Tibial artery (tissue), 4 donors: ENCODE measurements around the gene UPK3B.
"Not testable (repeated sequence)": the region's sequence is repeated elsewhere in the genome, so short reads cannot be mapped to it uniquely, and the experiment has no call there.

Source experiments
- DNase-seq, 2 donors: peaks; one replicate each; pipeline ENCODE4 v3.0.0-alpha.2; 2019
- H3K27ac ChIP-seq, 2 donors: fragments of 200-600 bp; sonication (generic) in 1 of 2; 1 replicate in 1 of 2; 2 replicates in 1 of 2; pipeline ENCODE4 v1.5.1; 2018 to 2019; ENCODE audit warnings: mild to moderate bottlenecking in 1 of 2
- H3K27me3 ChIP-seq, 2 donors: fragments of 200-600 bp; sonication (generic) in 1 of 2; one replicate each; pipeline versions ENCODE4 v1.5.1 to v1.6.0; 2016 to 2019
- H3K36me3 ChIP-seq, 3 donors: fragments of 200-600 bp; sonication (generic) in 2 of 3; one replicate each; pipeline ENCODE4 v1.5.1; 2016 to 2019; ENCODE audit warnings: mild to moderate bottlenecking in 2 of 3
- H3K4me1 ChIP-seq, 4 donors: fragments of 200-600 bp; sonication (generic) in 2 of 4; 1 replicate in 3 of 4; 2 replicates in 1 of 4; pipeline ENCODE4 v1.5.1; 2016 to 2019
- H3K4me3 ChIP-seq, 2 donors: fragments of 200-600 bp; sonication (generic) in 1 of 2; 1 replicate in 1 of 2; 2 replicates in 1 of 2; pipeline ENCODE4 v1.5.1; 2018 to 2019; ENCODE audit warnings: mild to moderate bottlenecking in 2 of 2
- H3K9me3 ChIP-seq, 3 donors: fragments of 200-600 bp; sonication (generic) in 1 of 3; one replicate each; pipeline ENCODE4 v1.5.1; 2016 to 2019
- intact Hi-C: fragments of 100-400 bp; cut with DNase I; formaldehyde crosslinking; loops from one replicate; pipeline ENCODE4 v1.15.0; 2023; ENCODE audit warnings: low total_unique reads
- TF ChIP-seq, protein P1 (sequence below), 2 experiments: fragments of 200-600 bp in 1 of 2; fragments of 450-650 bp in 1 of 2; IDR thresholded peaks; one replicate each; pipeline ENCODE4 v1.5.1; 2017 to 2019; ENCODE audit warnings: antibody characterized with exemption in 2 of 2, mild to moderate bottlenecking in 1 of 2, moderate library complexity in 1 of 2

UPK3B gene

GRCh38 chr7:76499924-76500241 is 10.5 kb upstream of the UPK3B start:
- H3K27me3 ChIP-seq, intact Hi-C loops, H3K4me1 ChIP-seq, H3K27ac ChIP-seq, H3K9me3 ChIP-seq, H3K4me3 ChIP-seq, DNase-seq: not testable (repeated sequence)
- peaks cover under 1 to 35% (median 19%) of the 10 kb centered on the region in 3 donors for H3K36me3 ChIP-seq

GRCh38 chr7:76502224-76502623 is 8.1 kb upstream of the UPK3B start:
- intact Hi-C loops: not testable (repeated sequence)

DNA sequence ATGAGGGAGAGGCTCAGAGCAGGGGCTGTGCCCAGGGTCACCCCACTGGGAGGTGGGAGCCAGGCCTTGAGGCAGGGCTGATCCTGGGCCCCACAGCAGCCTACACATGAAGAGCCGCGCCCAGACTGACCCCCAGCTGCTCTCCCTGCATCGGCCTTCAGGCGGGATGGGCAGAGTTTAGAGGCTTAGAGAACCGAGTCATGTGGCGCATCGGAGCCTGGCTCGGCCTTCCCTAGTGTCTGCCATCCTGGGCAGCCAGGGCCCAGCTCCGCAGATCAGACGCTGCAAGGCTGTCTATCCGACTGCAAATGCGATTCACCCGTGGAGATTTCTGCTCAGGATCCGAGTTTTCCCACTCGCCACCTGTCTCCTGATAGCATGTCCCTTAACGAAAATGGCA is 7.5 kb upstream of the UPK3B start:
- intact Hi-C loops: not testable (repeated sequence)

More at GRCh38 chr7:76502224-76502623, 8.1 kb upstream of the UPK3B start:
- not testable (repeated sequence) for H3K9me3 ChIP-seq, H3K27me3 ChIP-seq, H3K4me1 ChIP-seq, DNase-seq, H3K4me3 ChIP-seq, H3K27ac ChIP-seq
- H3K36me3 ChIP-seq: peaks cover 14 to 56% (median 32%) of the 10 kb centered on the region in 3 donors

DNA sequence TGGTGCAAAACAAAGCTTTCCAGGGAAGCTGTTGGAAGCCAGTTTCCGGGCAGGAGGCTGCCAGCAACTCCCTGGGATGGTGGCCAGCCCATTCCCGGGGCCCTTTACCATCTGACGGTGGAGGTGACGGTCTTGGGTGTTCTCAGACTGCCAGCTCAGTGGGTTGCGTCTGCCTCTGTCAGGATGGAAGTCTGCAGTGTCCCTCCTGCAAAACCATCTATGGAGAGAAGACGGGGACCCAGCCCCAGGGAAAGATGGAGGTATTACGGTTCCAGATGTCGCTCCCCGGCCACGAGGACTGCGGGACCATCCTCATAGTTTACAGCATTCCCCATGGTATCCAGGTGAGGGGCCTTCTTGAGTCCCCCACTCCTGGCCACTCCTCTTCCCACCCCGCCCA is 7.1 kb upstream of the UPK3B start:
- peaks cover 14 to 56% (median 32%) of the 10 kb centered on the region in 3 donors for H3K36me3 ChIP-seq
- H3K27ac ChIP-seq, H3K9me3 ChIP-seq, intact Hi-C loops, H3K4me3 ChIP-seq, H3K27me3 ChIP-seq, H3K4me1 ChIP-seq, DNase-seq: not testable (repeated sequence)

More for the DNA sequence above, 7.5 kb upstream of the UPK3B start:
- H3K27me3 ChIP-seq, DNase-seq, H3K4me1 ChIP-seq, H3K27ac ChIP-seq, H3K9me3 ChIP-seq, H3K4me3 ChIP-seq: not testable (repeated sequence)
- peaks cover 14 to 56% (median 32%) of the 10 kb centered on the region in 3 donors for H3K36me3 ChIP-seq

DNA sequence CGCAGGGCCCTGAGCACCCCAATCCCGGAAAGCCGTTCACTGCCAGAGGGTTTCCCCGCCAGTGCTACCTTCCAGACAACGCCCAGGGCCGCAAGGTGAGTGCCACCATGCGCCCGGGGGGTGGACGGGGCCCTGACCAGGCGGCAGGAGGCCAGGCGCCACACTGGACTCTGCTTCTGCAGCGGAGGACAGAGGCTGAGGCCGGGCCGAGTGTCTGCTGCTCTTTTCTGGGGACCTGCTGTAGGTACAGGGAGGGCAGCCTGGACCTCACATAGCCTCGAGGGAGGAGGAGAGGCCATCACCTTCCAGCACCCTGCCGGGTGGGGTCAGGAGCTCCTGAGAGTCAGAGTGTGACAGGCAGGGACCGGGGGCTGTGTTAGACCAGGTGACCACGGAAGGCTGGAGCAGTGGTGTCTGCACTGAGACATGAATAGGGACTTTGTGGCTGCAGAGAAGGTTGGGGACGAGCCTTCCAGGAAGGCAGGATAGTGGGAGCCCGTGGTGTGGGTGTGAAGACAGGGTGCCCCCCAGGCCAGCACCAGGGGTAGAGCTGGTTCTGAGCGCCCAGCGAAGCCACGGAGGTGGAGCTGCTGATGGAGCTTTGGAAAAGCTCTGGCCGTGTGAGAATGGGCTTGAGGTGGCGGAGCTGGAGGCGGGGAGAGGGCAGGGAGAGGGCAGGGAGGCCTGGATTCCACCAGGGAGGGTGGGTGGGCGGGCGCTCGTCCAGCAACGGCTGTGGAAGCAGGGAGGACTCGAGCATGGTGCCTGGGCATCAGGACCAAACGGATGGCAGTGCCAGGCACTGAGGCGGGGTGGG is 5.8 kb upstream of the UPK3B start:
- H3K27me3 ChIP-seq, H3K4me1 ChIP-seq, H3K4me3 ChIP-seq, H3K27ac ChIP-seq, H3K9me3 ChIP-seq, intact Hi-C loops: not testable (repeated sequence)
- peak in 1 of 2 donors; percentile 48 for DNase-seq
- H3K36me3 ChIP-seq: peaks cover 14 to 56% (median 32%) of the 10 kb centered on the region in 3 donors

GRCh38 chr7:76505168-76506080 is 4.9 kb upstream of the UPK3B start:
- Histone ChIP-seq H3K4me1 (peaks cover 0 to 6% (median 0%) of the 10 kb centered on the region in 4 donors), H3K9me3 (no peaks in the 10 kb centered on the region), H3K27ac (no peak overlapping the region), H3K4me3 (no peak overlapping the region), H3K36me3 (peaks cover 14 to 56% (median 32%) of the 10 kb centered on the region in 3 donors), H3K27me3 (no peaks in the 10 kb centered on the region)
- intact Hi-C loops: no loop called here
- peak in 1 of 2 donors; percentile 59 for DNase-seq
- TF ChIP-seq, protein P1, sequence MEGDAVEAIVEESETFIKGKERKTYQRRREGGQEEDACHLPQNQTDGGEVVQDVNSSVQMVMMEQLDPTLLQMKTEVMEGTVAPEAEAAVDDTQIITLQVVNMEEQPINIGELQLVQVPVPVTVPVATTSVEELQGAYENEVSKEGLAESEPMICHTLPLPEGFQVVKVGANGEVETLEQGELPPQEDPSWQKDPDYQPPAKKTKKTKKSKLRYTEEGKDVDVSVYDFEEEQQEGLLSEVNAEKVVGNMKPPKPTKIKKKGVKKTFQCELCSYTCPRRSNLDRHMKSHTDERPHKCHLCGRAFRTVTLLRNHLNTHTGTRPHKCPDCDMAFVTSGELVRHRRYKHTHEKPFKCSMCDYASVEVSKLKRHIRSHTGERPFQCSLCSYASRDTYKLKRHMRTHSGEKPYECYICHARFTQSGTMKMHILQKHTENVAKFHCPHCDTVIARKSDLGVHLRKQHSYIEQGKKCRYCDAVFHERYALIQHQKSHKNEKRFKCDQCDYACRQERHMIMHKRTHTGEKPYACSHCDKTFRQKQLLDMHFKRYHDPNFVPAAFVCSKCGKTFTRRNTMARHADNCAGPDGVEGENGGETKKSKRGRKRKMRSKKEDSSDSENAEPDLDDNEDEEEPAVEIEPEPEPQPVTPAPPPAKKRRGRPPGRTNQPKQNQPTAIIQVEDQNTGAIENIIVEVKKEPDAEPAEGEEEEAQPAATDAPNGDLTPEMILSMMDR (IDR thresholded peaks at IDR 0.05): no peak

DNA sequence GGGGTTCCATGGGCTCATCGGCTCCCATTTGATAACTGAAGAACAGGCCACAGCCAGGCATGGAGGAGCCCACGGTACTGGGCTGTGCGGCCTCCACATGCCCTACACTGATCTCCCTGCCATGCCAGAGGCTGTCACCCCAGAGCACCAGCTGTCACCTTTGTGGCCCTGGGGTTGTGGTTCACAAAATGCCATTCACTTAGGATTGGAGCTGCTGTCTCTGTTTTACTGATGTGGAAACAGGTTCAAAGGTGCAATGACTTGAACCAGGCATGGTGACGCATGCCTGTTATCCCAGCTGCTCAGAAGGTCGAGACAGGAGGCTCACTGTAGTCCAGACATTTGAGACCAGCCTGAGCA is 4.3 kb upstream of the UPK3B start:
- no peaks in the 10 kb centered on the region for H3K27me3 ChIP-seq
- H3K9me3 ChIP-seq: no peaks in the 10 kb centered on the region
- H3K4me3 ChIP-seq: no peak overlapping the region
- H3K36me3 ChIP-seq: peaks cover 14 to 50% (median 32%) of the 10 kb centered on the region in 3 donors
- no peak overlapping the region for H3K27ac ChIP-seq
- intact Hi-C loops: no loop called here
- H3K4me1 ChIP-seq: peaks cover 0 to 7% (median 0%) of the 10 kb centered on the region in 4 donors
- TF ChIP-seq, protein P1 (IDR thresholded peaks at IDR 0.05): no peak
- DNase-seq: no peak

DNA sequence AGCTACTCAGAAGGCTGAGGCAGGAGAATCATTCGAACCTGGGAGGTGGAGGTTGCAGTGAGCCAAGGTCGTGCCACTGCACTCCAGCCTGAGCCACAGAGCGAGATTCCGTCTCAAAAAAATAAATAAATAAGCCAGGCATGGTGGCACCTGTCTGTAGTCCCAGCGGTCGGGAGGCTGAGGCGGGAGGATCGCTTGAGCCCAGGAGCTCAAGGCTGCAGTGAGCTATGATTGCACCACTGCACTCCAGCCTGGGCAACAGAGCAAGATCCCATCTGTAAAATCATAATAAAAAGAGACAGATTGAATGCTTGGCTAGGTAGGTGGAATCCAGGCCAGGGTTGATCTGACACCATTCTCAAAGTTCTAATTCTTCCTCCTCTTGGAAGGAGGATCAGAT is 3.7 kb upstream of the UPK3B start:
- H3K9me3 ChIP-seq, H3K4me1 ChIP-seq, H3K27me3 ChIP-seq, intact Hi-C loops, H3K27ac ChIP-seq, H3K4me3 ChIP-seq: not testable (repeated sequence)
- peaks cover 14 to 45% (median 32%) of the 10 kb centered on the region in 3 donors for H3K36me3 ChIP-seq
- DNase-seq: peak in 1 of 2 donors; percentile 24
